GM21717 (cell line): ENCODE measurements around the gene PAX2.

ENCODE experiments used
- ATAC-seq: cut with Tn5 transposase; IDR thresholded peaks from one replicate; pipeline ENCODE4 v1.9.1; 2021; ENCODE audit warnings: mild to moderate bottlenecking, moderate library complexity; ENCODE audit not compliant: unreplicated experiment

The PAX2 gene

GRCh38 chr10:100835810-100836209, 90.4 kb downstream of the PAX2 start:
- ATAC-seq: no peak

DNA sequence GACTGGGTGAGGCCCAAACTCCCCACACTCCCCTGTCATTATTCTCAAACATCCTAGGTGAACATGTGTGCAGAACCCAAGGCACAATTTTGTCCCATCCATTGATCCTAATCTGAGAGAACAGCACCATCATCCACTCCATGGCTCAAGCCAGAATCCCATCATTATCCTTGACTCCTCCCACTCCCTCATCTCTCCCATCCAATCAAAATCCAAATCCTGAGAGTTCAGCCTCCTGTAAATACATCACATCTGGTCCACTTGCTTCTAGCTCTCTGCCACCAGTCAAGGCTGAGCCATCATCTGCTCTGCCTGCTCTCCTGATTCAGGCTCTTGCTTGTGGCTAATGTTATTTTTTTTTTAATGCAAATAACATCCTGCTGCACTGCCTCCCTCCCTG, 91.5 kb downstream of the PAX2 start:
- no peak for ATAC-seq

GRCh38 chr10:100837300-100837699, 91.9 kb downstream of the PAX2 start:
- no peak for ATAC-seq

- ATAC-seq: no peak
Observed at GRCh38 chr10:100838986-100839385, 93.6 kb downstream of the PAX2 start.

- no peak for ATAC-seq
Observed at GRCh38 chr10:100841528-100841927, 96.1 kb downstream of the PAX2 start.

DNA sequence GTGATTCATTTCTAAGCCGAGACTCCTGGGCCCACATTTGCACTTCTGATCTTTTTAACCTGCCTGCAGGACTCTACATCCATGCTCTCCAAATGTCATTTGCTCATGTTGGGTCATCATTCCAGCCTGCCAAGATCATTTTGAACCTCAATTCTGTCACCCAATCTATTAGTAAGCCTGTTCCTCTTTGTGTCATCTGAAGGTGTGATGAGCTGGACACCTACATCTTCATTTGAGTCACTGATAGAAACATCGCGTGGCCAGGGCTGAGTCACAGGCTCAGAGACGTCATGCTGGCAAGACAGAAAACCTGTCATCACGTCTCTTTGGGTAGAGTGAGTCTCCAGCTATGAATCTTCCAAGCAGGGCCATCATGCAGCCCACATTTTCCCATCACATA, 102.1 kb downstream of the PAX2 start:
- peak; percentile 46 for ATAC-seq

DNA sequence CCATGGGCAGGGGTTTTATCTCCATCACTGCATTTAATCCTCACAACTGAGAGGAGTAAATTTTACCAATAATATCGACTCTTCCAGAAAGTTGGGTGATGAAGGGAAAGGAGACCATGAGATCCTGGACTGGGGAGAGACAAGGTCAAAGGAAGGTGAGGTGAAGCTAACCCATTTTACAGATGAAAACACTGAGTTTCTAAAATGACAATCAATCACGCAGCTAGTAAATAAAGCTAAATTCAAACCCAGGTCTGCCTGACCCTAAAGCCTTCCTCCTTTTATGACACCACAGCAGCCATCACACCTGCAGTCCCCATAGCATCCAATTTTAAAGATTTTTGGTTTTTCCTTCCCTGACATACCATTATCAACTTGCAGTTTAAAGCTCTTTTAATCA, 103.4 kb downstream of the PAX2 start:
- no peak for ATAC-seq

DNA sequence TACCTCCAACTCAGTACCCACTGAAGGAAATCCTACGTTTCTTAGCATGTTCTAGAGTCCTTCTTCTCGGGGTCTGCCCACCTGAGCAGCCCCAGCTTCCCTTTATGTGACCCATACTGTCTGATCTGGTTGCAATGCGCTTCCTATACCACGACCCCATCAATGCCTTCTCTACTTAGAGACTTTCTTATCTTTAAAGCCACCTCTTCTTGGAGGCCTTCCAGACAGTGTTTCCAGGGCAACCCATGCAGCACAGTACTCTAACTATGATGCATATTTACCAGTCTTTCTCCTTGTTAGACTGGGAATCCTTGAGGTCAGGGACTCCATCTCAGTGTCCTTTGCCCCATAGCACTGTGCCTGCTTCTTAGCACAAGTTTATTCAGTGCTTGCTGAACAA, 112.9 kb downstream of the PAX2 start:
- no peak for ATAC-seq

DNA sequence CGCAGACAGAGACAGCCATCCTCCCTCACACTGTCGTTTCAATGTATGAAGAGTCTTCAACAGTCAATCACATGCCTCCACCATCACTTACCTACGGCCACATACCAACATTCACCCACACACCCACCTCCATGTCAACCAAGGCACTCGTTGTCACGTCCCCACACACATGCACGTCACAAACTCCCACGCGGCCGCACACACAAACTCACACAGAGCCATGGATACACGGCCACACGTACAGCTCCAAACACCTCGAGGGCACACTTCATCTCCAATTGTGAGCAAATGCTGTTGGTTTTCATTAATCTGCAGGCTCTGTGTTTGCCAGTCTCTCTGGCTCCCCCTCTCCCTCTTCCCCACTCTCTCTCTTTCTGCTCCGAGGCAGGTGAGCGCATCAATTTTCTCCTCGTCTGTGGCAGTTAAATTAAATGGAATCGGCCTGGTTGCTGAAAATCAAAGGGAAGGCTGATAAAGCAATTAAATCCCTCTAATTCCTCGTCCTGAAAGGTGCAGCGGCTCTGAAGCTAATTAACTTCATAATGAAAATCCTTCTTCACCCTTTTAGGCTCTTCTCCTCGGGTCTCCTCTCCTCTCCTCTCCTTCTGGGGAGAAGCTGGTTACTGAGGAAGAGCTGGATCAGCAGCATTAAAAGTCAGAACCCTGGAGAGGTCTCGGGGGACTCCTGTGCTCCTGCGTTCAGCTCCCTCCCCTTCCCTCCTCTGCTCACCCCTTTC, 113.5 kb downstream of the PAX2 start:
- ATAC-seq: no peak

- no peak for ATAC-seq
Observed at GRCh38 chr10:100859484-100859763, 114.0 kb downstream of the PAX2 start.

- ATAC-seq: no peak
Observed at GRCh38 chr10:100863433-100863832, 118.1 kb downstream of the PAX2 start.

DNA sequence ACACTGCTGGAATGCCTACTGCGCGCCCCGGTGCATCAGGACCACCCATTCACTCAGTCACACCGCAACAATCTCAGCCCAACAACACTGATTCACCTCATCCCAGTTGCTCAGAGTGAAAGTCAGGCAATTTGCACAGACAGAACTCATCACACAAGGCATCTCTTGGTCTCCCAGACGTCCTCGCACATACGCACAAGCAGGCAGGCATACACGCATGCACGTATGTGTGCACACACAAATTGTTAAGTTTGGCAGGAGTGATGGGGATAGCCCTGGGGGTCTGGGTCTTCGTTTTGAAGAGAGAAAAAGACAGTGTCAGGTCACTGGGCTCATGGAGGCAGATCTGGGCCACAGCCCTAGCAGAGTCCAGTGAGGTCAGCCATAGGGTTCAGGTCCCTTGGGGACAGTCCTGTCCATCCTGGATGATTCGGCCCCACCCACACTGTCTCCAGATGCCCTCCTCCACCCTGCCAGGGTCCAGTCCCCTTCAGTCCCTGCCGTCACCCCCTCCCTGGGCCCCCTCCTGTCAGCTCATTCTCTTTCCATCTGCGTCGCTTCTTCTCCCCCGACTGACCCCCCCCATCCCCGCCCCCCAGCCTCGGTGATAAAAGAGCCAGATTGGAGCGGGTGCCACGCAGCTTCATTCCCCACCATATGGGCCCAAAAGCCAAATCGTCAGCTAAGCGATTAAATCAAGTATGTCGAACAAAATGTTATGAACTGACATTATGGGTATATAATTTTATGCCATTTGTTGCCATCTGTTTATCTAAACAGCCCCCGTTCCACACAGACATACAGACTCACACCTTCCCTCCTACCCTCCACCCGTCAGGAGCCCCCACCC, 118.9 kb downstream of the PAX2 start:
- no peak for ATAC-seq

GRCh38 chr10:100864978-100865377, 119.6 kb downstream of the PAX2 start:
- no peak for ATAC-seq

- no peak for ATAC-seq
Observed at GRCh38 chr10:100866010-100866409, 120.6 kb downstream of the PAX2 start.

DNA sequence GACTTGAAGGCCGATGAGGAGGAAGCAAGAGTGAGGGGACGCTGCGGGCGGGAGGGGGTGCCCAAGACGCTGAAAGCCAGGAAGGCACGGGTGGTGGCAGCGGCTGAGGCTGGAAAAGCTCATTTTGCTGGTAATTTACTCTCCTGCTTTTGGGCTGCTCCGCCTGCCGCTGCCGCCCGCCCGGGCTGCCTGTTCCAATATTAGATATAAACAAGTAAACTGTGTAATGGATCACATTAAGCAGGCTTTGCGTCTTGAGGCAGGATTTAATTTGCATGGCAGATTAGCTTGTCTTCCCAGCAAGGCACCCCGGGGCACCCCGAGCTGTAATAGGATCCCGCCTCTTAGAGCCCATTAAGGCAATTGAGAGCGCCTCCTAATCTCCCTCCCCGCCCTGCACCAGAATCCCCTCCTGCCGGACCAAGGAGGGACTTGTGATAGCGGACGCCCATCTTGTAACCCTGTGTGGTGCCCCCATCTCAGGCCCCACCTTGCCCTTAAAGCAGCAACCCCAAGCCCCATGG, 121.3 kb downstream of the PAX2 start:
- ATAC-seq: no peak

- ATAC-seq: no peak
Observed at GRCh38 chr10:100867261-100867963, 122.0 kb downstream of the PAX2 start.

GRCh38 chr10:100868382-100868781, 123.0 kb downstream of the PAX2 start:
- no peak for ATAC-seq

- no peak for ATAC-seq
Observed at GRCh38 chr10:100869399-100869798, 124.0 kb downstream of the PAX2 start.

DNA sequence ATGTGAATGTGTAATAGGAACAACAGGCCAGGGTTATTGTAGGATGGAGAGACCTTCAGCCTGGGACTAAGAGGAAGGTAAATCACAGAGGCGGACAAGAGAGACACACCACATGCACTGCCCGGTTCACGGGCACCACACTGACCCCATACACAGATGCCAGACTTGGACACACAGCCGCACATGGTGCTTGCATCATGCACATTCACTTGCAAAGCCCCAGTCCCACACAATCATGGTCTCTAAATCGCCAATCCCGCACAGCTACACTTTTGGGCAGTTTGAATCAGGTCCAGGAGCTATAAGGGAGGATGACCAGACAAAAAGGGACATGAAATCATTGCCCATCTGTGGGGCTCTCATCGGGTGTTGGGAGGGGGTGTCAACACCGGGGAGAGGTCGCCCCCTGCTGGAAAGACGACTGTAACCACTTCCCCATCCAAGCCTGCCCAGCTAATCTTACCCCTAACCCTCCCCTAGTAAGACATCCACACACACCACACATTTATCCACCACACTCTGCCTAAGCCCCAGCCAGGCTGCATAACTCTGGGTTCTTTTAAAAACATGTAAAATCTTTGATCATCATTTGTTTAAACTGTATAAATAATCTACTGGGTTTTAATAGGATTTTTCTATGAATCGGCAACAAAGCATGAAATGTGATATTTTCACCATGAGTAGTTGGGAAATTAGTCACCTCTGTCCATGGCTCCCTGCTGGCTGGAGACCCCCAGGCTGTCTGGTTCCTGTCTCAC, 126.8 kb downstream of the PAX2 start:
- no peak for ATAC-seq

DNA sequence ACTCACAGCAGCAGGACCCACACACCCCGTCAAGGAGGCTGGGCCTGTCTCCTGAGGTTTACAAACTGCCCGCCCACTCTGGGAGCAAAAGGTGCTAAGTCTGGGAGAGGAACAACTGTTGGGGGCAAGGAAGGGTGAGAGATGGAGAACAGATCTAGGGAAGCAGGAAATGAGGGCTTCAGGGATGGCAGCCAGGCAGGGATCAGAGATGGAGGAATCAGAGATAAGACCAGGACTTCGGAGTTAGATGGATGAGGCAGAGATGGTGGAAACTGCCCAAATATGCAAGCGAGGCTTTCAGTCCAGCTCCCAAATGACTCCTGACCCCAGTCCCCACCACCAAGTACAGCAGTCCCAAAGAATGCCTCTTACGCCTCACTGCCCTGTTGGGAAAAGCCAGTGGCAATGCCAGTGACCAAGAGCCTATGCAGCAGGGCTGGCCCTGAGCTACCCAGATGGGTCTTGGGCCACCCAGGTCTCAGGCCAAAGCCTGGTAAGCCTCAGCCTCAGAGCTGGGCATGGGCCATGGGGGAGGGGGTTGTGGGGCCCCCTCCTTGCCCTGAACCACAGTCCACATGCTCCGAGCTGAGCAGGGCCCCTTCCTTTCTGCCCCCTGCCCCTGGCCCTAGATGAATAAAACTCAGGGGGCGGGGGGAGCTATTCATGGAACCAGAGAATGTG, 127.9 kb downstream of the PAX2 start:
- ATAC-seq: no peak
